Stimulated activated CD8-positive, alpha-beta memory T cell treated with anti-CD3 and anti-CD28 coated beads, Interleukin-4, amount 100 ng/mL, for 48 hours (primary cell): ENCODE data around the gene TPT1.
"Not testable (repeated sequence)": the region's sequence is repeated elsewhere in the genome, so short reads cannot be mapped to it uniquely, and the experiment has no call there.

Source experiments
- DNase-seq: peaks from one replicate; pipeline ENCODE4 v3.0.0-alpha.2; 2020

TPT1 gene

GRCh38 chr13:45365558-45365885 lies 24.5 kb upstream of the TPT1 start:
- DNase-seq = no peak

GRCh38 chr13:45364876-45365557 lies 24.0 kb upstream of the TPT1 start:
- no peak for DNase-seq

- peak; percentile 25 for DNase-seq
These were observed 22.0 kb upstream of the TPT1 start for GRCh38 chr13:45362939-45363338.

GRCh38 chr13:45361596-45362206 lies 20.7 kb upstream of the TPT1 start:
- no peak for DNase-seq

GRCh38 chr13:45356966-45357672 lies 16.1 kb upstream of the TPT1 start:
- DNase-seq = no peak

- no peak for DNase-seq
These were observed 12.9 kb upstream of the TPT1 start for GRCh38 chr13:45353895-45354294.

- no peak for DNase-seq
These were observed 11.0 kb upstream of the TPT1 start for GRCh38 chr13:45352031-45352430.

- DNase-seq = no peak
These were observed 9.2 kb upstream of the TPT1 start for GRCh38 chr13:45350152-45350551.

- DNase-seq = no peak
These were observed 8.5 kb upstream of the TPT1 start for GRCh38 chr13:45349438-45349837.

- DNase-seq = not testable (repeated sequence)
These were observed 3.1 kb upstream of the TPT1 start for GRCh38 chr13:45344064-45344463.

GRCh38 chr13:45343102-45343501 lies 2.1 kb upstream of the TPT1 start:
- DNase-seq = not testable (repeated sequence)

- DNase-seq = not testable (repeated sequence)
These were observed 1.7 kb upstream of the TPT1 start for GRCh38 chr13:45342668-45343067.

- DNase-seq = no peak
These were observed 967 bp upstream of the TPT1 start for GRCh38 chr13:45341799-45342500.

GRCh38 chr13:45340422-45341033 lies 455 bp downstream of the TPT1 start:
- peak; percentile 87 for DNase-seq

- peak; percentile 60 for DNase-seq
These were observed 1.1 kb downstream of the TPT1 start for GRCh38 chr13:45339867-45340266.

GRCh38 chr13:45339399-45339798 lies 1.6 kb downstream of the TPT1 start:
- no peak for DNase-seq

GRCh38 chr13:45337803-45338202 lies 3.2 kb downstream of the TPT1 start:
- no peak for DNase-seq

- no peak for DNase-seq
These were observed 3.6 kb downstream of the TPT1 start for GRCh38 chr13:45337395-45337794.

- no peak for DNase-seq
These were observed 4.8 kb downstream of the TPT1 start for GRCh38 chr13:45336025-45336800.

GRCh38 chr13:45335397-45336024 lies 5.5 kb downstream of the TPT1 start:
- no peak for DNase-seq

GRCh38 chr13:45333977-45334922 lies 6.7 kb downstream of the TPT1 start:
- peak; percentile 52 for DNase-seq
